DMS 273 treated with DMSO at 0.1 percent for 48 hours (cell line): ENCODE measurements around the gene TSTD1.

Experiments used
- DNase-seq: peaks from one replicate; lab custom pipeline; 2025; lab: John Stamatoyannopoulos, UW

TSTD1 gene, protein sequence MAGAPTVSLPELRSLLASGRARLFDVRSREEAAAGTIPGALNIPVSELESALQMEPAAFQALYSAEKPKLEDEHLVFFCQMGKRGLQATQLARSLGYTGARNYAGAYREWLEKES

DNA sequence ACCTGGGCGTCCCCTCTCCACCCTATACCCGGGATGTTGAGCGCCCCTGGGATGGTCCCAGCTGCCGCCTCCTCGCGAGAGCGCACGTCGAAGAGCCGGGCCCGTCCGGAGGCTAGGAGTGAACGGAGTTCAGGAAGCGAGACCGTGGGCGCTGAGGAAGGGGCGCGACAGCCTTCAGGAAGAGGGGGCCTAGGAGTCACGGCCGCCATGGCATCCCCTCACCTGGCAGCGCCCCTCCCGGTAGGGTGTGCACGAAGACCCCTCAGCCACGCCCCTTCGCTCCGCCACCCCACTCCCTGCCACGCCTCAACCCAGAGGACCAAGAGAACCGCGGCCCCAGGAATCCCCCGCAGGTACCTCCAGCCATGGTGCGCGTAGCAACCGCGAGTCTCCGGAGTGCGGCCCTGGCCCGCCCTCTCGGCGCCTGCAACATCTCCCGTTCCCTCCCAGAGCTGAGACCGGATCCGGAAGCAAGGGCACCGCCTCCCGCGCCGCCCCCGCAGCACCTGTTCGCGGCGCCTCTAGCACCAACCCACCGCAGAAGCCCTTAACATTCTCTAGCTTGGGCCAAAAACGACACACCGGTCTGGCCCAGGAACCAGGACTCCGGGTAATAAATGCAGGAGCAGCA, at the start of gene TSTD1:
TSTD1 (minus strand) TSS at position 442 of the 631 bp plus-strand sequence; CDS start at position 367, 75 bp downstream.
- DNase-seq = peak; percentile 39

DNA sequence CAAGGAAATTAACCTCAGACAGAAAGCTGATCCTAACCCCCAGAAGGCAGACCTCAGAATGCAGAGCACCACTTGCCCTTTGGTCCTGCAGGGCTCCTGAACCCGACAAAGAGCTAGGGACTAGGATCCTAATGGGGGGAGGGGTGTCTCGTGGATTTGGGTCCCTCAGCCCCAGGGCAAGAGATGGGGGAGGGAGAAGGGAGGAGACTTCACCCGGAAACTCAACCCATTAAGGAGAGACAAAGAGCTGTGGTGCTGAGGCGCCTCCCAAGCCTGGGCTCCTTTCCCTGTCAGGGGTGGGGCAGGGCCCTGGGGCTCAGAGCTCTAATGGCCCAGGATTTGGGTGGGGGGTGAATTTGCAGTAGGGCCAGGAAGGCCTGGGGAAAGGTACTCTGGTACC, 47.7 kb upstream of the TSTD1 start:
- DNase-seq = no peak

DNA sequence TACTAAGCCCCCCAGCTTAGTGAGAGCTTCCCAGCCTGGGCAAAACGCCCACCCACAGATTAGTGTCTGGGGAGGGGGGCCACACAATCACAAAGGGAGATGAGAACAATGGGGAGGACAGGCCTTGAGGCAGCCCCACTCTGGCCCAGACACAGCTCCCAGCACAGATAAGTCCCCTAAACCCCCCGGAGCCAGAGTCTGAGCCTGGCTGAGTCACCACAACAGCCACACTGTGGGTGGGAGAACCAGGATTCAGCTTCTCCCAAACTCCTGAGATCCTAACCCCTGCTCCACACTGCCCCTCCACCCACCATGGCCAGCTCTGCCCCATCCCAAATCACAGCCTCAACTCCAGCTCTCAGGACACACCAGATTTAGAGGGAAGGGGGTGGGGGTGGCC, 46.4 kb upstream of the TSTD1 start:
- DNase-seq = no peak

DNA sequence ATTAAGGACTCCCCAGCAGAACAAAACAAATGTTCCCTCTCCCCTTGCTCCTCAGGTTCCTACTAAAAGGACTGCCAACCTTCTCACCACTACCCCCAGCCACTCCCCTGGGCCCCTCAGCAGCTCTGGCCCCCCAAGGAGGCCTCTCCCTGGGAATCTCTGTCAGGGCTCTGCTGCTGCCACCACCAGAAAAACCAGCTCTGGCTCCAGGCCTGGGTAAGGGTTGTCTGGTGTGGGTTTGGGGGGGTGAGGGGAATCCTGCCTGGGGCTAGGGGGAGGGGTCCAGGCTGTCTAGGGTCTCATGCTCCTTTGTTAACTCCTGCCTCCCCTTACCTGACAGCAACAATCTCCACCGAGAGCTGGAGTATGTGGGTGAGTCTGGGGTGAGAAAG, 45.8 kb upstream of the TSTD1 start:
- DNase-seq = no peak

DNA sequence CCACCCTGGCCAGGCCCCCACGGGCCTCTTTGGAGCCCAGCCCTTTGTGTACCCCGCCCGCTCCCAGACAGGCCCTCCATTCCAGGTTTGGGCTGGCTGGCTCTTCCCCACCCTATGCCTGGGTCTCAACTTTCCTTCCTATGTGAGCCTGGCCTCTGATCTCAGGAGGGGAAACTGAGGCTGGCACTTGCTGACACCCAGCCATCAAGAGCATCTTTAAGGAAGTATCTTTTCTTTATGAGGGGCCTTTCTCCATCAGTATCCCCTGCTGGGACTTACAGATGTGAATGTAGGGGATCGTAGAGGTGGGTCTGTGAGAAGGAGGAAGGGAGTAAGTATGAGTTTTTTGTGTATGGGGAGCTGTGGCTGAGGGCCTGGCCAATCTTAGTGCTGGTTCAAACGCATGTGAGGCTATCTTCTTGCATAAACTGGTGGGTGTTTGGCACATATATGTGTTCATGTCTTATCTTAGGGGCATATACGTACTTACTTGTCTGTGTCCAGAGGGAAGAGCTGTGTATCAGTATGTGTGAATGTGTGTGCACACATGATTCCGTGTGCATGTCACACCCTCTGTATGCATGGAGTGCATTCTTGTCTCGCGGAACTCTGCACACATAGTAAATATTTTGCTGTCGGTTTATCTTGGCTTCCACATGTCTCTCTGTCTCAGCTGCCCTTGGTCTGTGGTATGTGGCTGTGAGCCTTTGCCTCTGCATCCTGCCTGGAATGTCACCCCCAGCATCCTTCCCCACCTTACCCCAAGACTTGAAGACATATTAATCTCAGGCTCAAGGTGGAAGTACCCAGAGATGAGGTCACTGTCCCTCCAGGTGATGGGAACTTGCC, 45.2 kb upstream of the TSTD1 start:
- DNase-seq = no peak

DNA sequence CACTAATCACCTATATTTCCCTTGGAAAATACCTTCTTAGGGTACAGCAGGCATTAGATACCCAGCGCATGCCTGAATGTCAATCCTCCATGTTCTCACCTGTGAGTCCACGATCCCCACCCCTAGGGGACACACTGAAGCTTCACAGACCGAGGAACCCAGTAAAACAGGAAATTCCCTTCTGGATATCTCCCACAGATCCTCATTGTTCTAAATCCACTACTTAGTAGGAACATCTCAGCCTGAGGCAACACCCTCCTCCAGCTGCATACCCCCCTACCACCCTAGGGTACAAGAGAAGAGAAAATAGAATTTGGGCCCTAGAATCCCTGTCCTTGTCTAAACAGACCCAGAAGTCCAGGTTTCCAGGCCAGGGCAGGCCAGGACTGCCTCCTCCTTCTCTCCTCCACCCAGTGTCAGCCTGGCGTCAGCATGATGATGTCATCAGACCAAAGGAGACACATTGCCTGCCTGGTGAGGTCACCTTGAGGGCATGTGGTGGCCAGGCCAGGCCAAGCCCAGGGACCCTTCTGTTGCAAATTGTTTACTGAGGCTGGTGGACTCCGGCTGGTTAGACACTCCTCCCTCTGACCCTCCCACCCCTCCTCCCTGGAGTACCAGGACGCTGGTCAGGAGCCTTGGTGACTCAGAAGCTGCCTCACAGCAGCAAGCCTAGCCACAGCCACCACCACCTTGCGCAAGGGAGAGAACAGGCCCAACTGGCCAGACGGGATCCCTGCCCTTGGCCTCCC, 44.4 kb upstream of the TSTD1 start:
- DNase-seq = no peak

DNA sequence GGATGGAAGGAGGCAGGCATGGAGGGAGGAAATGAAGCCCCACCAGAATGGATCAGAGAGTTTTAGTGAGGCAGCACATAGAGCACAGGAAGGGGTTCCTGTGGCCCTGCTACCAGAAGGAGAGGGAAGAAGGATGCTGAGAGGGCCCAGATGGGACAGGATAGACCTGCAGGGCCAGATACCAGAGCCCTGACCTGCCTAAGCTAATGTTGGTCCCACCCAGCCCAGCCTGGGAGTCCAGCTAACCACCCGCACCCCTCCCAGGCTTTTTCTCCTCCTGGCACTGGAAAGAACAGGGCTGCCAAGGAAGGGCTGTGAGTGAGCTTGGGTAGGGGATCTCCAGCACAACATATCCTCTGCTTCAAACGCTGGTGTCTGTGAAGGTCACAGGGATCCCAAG, 43.7 kb upstream of the TSTD1 start:
- no peak for DNase-seq

DNA sequence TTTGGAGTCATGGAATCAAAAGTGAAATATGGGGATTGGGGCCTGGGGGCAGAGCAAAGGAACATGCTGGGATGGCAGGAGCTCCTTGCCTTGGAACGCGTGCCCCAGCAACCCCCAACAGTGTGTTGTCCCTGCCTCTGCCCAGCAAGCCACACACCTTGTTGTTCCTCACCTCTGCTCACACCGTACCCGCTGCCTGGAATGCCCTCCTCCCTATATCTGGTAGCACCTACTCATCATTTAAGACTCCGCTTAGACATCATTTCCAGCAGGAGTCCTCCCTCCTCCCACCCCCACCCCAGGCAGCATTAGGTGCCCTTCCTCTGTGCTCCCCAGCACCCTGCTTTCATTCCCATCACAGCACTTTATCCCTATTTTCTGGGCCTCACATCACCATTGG, 42.8 kb upstream of the TSTD1 start:
- no peak for DNase-seq

DNA sequence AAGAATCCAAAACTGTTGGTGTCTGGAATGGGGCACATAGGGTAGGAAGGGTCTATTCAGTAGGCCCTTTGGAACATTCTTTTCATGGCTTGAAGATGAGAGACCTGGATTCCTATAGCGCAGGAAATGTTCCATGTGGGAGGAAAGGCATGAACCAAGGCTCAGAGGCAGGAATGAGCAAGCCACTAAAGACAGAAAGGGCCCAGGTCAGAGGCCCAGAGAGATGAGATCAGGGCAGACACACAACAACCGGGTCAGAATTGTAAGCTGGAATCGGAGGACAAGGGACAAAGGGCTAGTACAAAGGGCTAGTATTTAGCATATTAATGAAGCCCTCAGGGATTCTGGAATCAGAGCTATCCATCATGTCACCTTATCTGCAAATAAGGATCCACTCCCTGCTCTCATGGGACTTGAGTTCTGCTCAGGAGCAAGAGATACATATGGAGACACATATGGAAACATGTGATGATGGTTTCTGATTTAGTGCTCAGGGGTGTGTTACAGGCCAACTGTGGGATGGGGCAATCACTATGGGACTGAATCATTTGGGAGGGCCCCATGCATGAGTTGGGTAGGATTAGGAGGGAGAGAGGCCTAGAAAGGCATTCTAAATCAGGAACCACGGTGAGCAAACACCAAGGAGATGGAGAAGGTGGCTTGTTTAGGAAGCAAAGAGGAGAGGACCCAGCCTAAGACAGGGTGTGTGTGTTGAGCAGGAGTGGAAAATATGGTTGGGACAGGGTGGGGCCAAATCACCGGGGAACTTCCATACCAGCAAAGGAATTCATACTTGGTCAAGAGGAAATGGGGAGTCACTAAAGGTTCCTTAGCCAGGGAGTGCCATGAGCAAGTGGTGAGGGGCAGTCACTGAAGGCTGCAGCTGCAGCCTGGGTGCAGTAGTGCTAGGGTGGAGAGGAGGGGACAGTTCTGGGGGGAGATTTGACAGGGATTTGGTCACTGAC, 42.0 kb upstream of the TSTD1 start:
- no peak for DNase-seq

DNA sequence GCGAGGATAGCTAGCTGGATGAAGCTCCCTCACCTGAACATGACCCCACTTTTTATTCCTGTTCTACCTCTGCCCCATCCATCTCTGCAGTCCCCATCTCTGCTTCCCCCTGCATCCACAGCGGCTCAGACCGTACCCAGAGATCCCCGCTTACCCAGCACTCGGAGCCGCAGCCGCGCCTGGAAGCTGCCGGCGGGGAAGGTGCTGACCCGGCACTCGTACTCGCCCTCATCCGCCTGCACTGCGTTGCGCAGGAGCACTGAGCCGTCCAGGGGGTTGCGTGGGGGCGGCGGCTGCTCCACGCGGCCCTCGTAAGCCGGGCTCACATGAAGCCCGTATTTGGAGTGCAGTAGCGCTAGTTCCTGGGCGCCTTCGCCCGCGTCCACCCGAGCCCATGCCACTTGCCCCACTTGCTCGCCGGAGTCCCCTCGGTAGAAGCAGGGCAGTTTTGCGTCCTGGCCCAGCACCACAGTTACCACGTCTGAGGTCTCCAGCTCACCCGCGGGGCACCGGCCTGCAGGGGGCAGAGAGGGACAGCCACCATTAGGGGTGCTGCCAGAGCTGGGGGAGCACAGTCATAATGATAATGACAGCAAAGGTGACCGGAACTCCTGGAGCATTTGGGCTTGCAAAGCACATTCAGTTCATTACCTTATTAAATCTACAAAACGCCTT, 40.8 kb upstream of the TSTD1 start:
- DNase-seq = no peak

DNA sequence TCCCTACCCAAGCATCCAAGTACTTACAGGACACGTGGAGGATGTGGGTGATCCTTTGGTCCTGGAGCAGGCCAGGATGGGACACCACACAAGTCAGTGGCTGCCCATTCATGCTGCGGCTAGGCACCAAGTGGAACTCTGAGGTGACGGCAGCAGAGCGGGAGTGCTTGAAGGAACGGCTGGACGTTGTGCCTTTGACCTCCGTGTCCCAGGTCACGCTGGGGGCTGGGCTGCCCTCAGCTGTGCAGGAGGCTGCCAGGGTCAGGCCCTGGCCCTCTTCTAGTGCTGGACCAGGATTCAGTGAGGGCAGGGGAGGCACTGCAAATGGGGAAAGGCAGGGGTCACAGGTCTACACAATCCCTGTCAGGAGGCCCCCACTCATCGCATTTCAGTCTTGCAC, 38.7 kb upstream of the TSTD1 start:
- DNase-seq = no peak

DNA sequence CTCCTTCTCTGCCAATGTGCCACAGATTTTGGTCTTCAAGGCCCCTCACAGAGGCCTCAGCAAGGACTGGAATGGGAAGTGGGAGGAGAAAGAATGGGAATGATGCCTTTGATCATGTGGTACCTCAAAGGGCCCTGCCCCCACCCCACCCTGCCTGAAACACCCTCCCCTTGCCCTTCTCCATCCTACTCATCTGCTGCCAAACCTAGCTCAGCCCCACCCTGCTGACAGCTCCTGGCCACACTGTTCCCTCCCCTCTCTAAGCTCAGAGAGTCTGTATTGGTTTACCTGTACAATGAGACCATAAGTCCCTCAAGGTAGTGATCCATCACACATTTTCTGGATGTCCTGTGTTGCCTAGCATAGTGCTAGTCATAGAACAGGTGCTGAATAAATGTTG, 37.6 kb upstream of the TSTD1 start:
- no peak for DNase-seq

DNA sequence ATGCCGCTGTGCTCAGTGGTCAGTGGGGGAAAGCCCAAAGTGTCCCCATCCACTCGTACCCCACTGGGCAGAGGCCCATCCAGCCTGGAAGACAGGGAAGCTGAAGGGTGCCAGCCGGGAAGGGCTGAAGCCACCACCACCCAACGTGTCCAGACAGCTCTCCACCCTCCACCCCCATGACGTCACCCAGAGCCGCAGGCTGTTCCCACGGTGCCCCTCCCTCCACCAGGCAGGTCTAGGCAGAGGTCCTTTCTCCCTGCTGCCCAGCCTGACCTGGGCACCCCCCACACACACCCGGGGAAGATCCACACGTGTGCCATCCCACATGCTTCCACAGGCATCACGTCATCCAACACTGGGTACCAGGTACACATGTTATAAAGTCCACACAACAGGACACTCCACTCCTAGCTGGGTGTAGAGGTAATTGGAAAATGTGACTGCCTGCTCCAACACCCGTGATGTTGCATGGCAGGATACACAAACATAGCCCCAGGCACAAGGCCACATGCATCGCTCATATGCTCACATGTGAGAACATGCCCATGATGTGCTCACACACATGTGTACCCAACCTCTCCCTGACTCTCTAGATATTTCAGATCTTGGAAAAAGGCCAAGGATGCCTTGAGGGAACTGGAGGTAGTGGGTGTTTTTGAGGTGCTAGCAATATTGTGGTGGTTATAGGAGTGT, 36.1 kb upstream of the TSTD1 start:
- DNase-seq = no peak

DNA sequence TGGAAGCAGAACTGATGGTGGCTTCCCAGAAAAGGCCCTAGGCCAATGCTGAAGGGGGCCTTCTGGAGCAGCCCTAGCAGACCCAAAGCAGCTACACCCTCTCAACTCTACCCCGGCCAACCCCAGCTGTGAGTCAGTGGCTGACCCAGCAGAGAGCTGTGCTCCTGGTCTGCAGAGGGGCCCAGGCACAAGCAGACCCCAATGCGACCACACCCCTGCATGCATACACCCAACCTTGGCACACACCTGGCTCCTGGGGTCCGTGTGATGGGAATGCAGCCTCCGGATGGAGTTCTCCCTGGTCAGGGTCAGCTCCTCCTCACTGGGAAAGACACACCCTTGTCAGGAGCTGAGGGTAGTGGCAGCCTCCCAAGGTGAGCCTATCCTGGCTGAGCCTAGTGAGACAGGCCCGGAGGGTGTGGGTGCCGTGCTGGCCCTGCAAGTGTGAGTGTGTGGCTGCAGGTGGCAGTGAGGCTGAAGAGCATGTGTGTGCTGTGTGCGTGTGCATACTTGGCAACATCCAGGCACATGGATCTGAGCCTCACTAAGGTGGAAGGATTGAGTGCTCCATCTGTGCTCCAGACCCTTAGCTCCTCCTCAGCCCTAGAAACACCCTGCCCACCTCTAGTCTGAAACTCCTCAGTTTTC, 34.8 kb upstream of the TSTD1 start:
- no peak for DNase-seq

DNA sequence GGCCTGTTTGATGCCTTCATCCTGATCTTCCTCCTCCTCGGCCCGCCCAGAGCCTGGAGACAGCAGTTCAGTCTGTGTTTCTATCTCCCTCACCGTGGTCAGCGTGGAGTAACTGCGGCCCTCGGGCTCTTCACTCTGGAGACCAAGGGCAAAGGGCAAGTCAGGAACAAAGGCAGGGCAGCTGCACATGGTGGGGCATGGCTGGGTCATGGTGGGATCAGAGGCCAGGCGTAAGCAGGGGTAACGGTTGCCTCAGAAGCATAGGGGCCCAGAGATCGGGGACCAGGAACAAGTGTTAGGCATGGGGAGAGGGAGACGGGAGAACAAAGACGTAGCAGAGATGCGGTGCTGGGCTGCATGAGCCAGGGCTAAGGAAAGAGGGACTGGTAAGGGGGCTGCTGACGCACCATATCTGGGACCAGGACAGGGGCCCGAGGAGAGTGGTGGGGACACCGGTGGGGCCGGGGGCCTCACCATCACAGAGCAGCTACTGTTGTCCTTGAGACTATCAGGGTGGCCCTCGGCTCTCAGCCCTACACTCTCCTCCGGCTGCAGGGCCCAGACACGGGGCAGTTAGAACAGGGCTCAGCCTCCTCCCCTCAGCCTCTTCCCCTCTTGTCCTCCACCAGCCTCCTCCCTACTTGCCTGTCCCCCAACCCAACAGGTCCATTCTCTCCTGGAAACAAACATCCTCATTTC, 34.1 kb upstream of the TSTD1 start:
- DNase-seq = no peak

DNA sequence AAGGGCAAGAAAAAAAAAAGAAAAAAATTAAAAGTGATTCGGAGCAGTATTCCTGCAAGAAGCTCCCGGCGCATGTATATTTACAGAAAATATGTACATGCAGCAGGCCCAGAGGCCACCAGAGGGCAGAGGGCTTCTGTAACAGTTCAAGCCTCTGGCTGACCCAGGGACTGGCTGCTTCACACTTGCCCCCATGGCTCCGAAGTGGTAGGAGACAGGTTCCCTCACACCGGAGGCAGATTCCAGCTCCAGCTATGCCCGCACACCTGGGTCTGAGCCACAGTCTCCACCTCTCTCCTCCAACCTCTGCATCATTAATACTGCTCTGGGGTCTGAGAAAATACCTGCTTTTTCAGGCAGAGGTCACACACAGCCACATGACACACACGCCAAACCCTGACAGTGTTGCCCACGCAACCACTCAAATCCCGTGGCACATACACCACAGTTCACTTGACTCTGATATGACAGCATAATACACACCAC, 33.2 kb upstream of the TSTD1 start:
- DNase-seq = no peak

DNA sequence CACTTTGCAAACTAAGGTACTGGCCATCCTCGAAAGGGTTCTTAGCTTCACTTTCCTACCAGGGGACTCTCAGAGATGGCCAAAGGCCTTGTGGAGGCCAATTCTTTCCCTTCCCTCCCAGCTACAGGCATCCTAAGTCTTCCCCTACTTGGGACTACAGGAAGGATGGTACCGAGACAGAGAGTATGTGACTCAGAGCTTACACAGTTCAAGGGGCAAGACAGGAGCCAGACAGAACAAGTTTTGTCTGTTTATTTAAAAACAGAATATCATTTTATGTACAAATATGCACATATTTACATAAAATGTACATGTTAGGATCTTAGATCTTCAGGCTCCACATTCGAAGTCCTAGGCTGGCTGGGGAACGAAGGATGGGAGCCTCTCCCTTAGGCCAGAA, 32.0 kb upstream of the TSTD1 start:
- no peak for DNase-seq

DNA sequence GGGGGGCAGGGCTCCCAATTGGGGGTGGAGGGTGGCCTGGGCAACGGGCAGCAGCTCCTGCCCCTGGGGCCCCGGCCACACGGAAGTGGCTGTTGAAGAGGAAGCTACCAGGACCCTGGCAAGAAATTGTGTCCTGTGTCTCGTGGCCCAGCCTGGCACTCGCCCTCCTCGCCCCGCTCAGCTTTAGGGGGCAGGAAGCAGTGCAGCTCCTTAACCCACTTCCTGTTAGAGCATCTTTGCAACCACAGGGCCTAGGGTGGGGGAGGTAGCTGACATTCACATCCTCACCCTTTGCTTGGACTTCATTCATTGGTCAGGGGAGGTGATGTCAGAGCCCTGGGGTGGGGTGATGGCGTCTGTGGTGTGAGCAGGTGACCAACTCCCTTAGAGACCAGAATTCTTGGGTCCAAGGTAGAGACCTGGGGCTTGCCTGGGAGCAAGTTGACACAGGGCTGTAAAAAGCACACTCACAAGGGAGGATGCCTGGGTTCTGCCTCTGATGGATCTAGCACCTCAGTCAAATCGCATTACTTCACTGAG, 31.0 kb upstream of the TSTD1 start, which contains the start of gene ARHGAP30:
ARHGAP30 (minus strand) TSS at position 161 of the 540 bp plus-strand sequence. CDS start 267 bp downstream, outside the sequence.
- DNase-seq = no peak

DNA sequence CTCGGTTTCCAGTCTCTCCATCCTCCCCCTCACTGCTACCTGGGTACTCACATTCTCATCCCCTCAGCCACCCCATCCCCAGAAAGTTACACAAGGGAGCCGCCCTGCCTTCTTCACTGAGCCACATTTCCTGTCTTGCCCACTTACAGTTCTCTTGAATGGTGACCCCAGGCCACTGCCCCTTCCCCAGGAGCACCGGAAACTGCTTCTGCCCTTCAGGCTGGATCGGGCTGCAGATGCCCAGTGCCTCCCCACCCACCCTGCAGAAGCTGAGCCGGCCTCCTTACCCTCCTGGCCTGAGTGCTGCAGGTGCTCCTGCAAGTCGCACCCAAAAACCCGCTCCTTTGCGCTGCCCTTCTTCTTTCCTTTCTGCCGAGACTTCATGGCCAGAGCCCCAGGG, 30.5 kb upstream of the TSTD1 start:
- no peak for DNase-seq
